GM21515 (cell line): ENCODE data around the gene IRX3.

Experiments
- ATAC-seq: cut with Tn5 transposase; IDR thresholded peaks from one replicate; pipeline ENCODE4 v1.9.1; 2021; ENCODE audit not compliant: unreplicated experiment

Gene IRX3

GRCh38 chr16:54240271-54241129 lies 46.1 kb downstream of the IRX3 start:
- no peak for ATAC-seq

- ATAC-seq = no peak
These were observed 47.1 kb downstream of the IRX3 start for GRCh38 chr16:54239456-54239855.

- ATAC-seq = no peak
These were observed 49.8 kb downstream of the IRX3 start for GRCh38 chr16:54236773-54237172.

GRCh38 chr16:54233615-54234014 lies 53.0 kb downstream of the IRX3 start:
- no peak for ATAC-seq
